K562 (cell line): ENCODE data around the gene MCC. TPM values are rescaled to one million over a fixed set of nuclear protein-coding genes. Genes with fewer than 3 reads are reported as not detected.

Experiments used
- ATAC-seq: fragments of 200-7000 bp; cut with Tn5 transposase; 3 replicates; pipeline ENCODE4 v1.9.1; 2020; ENCODE audit warnings: moderate library complexity
- BruUV-seq: library from RNA; stranded (reverse); fragments of 400-500 nt; replicated peaks from 2 replicates; lab custom pipeline; 2021; lab: Mats Ljungman, UMichigan
- CTCF ChIA-PET: fragments of 300-600 bp; formaldehyde crosslinking; extraction: SDS; loops from one replicate; lab custom pipeline; 2021; ENCODE audit warnings: low intra/inter-chr PET ratio; lab: Yijun Ruan, JAX
- POLR2A ChIA-PET: fragments of 300-600, 350-650 bp; sonication (Branson Sonifier 250); formaldehyde crosslinking; extraction: SDS; loops from one replicate; lab custom pipeline; 2021; ENCODE audit warnings: antibody characterized with exemption, inconsistent platforms; lab: Yijun Ruan, JAX
- DNase-seq, 4 experiments: peaks; one replicate each; pipeline versions ENCODE4 v3.0.0 to v3.0.0-alpha.2; 2011 to 2018; ENCODE audit warnings: low spot score in 3 of 4, mixed read lengths in 3 of 4; ENCODE audit errors: extremely low read depth in 1 of 4
- FAIRE-seq: peaks from 2 replicates; lab custom pipeline; 2011; peaks lifted over from hg19 to GRCh38; lab: Jason Lieb, UNC
- H2AFZ ChIP-seq: 2 replicates; pipeline ENCODE4 v1.6.0; 2011; ENCODE audit warnings: low read depth, low read length, control low read depth, inconsistent platforms
- H3K27ac ChIP-seq: fragments of 200-600 bp; 3 replicates; pipeline ENCODE4 v1.8.0; 2011; ENCODE audit warnings: low read depth, mild to moderate bottlenecking, control low read depth, inconsistent platforms, low read length, moderate library complexity, mixed read lengths; ENCODE audit errors: extremely low read depth
- H3K27me3 ChIP-seq, 2 experiments: fragments of 300-600 bp in 1 of 2; 2 replicates in 1 of 2; 3 replicates in 1 of 2; pipeline versions ENCODE4 v1.6.0 to v1.8.0; 2011; ENCODE audit warnings: inconsistent platforms in 2 of 2, low read length in 2 of 2, mild to moderate bottlenecking in 1 of 2, mixed read lengths in 1 of 2, moderate library complexity in 1 of 2; ENCODE audit not compliant: control insufficient read depth in 2 of 2, insufficient read depth in 2 of 2
- H3K36me3 ChIP-seq: fragments of 300-600 bp; 3 replicates; pipeline ENCODE4 v1.8.0; 2011; ENCODE audit warnings: mild to moderate bottlenecking, low read length, inconsistent platforms; ENCODE audit not compliant: control insufficient read depth, insufficient read depth
- H3K4me1 ChIP-seq, 2 experiments: fragments of 200-600 bp in 1 of 2; replicated peaks in 1 of 2; 2 replicates in 1 of 2; 3 replicates in 1 of 2; pipeline versions ENCODE4 v1.5.1 to v1.8.0; 2011; ENCODE audit warnings: inconsistent platforms in 2 of 2, low read length in 2 of 2, mild to moderate bottlenecking in 1 of 2, mixed read lengths in 1 of 2, moderate library complexity in 1 of 2; ENCODE audit not compliant: control insufficient read depth in 2 of 2, insufficient read depth in 2 of 2
- H3K4me2 ChIP-seq: 2 replicates; pipeline ENCODE4 v1.6.1; 2011; ENCODE audit warnings: low read length, control low read depth, inconsistent platforms, mixed read lengths; ENCODE audit not compliant: insufficient read depth
- H3K4me3 ChIP-seq: fragments of 200-600 bp; sonication (generic), shearing (Covaris generic); 2 replicates; pipeline ENCODE4 v1.5.1; 2016; ENCODE audit warnings: control low read depth, inconsistent platforms
- H3K79me2 ChIP-seq: fragments of 200-600 bp; 3 replicates; pipeline ENCODE4 v1.8.0; 2011; ENCODE audit warnings: low read length, inconsistent platforms; ENCODE audit not compliant: control insufficient read depth, insufficient read depth
- H3K9ac ChIP-seq, 2 experiments: 2 replicates each; pipeline versions ENCODE4 v1.6.0 to v1.6.1; 2011; ENCODE audit warnings: low read depth in 2 of 2, low read length in 2 of 2, control low read depth in 1 of 2, inconsistent platforms in 1 of 2, mild to moderate bottlenecking in 1 of 2, mixed read lengths in 1 of 2; ENCODE audit not compliant: insufficient read depth in 1 of 2
- H3K9me1 ChIP-seq: one replicate; pipeline ENCODE4 v1.6.0; 2011; ENCODE audit warnings: inconsistent platforms, mild to moderate bottlenecking, low read length, moderate library complexity; ENCODE audit not compliant: control insufficient read depth, insufficient read depth
- H3K9me3 ChIP-seq: replicated peaks from 2 replicates; pipeline ENCODE4 v1.5.1; 2011; ENCODE audit warnings: low read depth, low read length, inconsistent platforms; ENCODE audit not compliant: control insufficient read depth, insufficient read depth
- H4K20me1 ChIP-seq: replicated peaks from 2 replicates; pipeline ENCODE4 v1.6.1; 2011; ENCODE audit warnings: low read length, inconsistent platforms, mixed read lengths; ENCODE audit not compliant: control insufficient read depth, insufficient read depth
- ARID1B ChIP-seq: fragments of 450-650 bp; IDR thresholded peaks from 2 replicates; pipeline ENCODE4 v1.6.1; 2016; ENCODE audit warnings: antibody characterized with exemption, mild to moderate bottlenecking, inconsistent platforms
- CBFA2T2 ChIP-seq: fragments of 450-650 bp; conservative IDR thresholded peaks from 2 replicates; pipeline ENCODE4 v1.6.1; 2017; ENCODE audit warnings: mild to moderate bottlenecking
- GABPB2 ChIP-seq: fragments of 250-450 bp; sonication (Bioruptor Pico); conservative IDR thresholded peaks from 2 replicates; pipeline ENCODE4 v1.5.1; 2021; ENCODE audit warnings: mild to moderate bottlenecking
- HES1 ChIP-seq: fragments of 450-650 bp; IDR thresholded peaks from 2 replicates; pipeline ENCODE4 v1.6.1; 2016; ENCODE audit warnings: low read depth, mild to moderate bottlenecking, moderate library complexity
- KLF16 ChIP-seq: IDR thresholded peaks from 2 replicates; pipeline ENCODE4 v1.6.1; 2016; ENCODE audit warnings: antibody characterized with exemption
- NR2F6 ChIP-seq: fragments of 450-650 bp; formaldehyde crosslinking; IDR thresholded peaks from 2 replicates; pipeline ENCODE4 v1.4.0; 2020; ENCODE audit warnings: mild to moderate bottlenecking
- POU5F1 ChIP-seq: fragments of 150-350 bp; IDR thresholded peaks from 2 replicates; pipeline ENCODE4 v1.6.1; 2014; ENCODE audit warnings: borderline replicate concordance, low read length, low read depth, mild to moderate bottlenecking; ENCODE audit not compliant: partially characterized antibody
- TCFL5 ChIP-seq: fragments of 250-450 bp; sonication (Bioruptor Pico); conservative IDR thresholded peaks from 2 replicates; pipeline ENCODE4 v1.6.1; 2021; ENCODE audit warnings: mild to moderate bottlenecking, moderate library complexity, matching md5 sums
- TEAD4 ChIP-seq, 2 experiments: sonication (generic) in 1 of 2; formaldehyde crosslinking in 1 of 2; IDR thresholded peaks; 2 replicates each; pipeline versions ENCODE4 v1.6.1 to v1.8.0; 2012 to 2022; ENCODE audit warnings: borderline replicate concordance in 1 of 2, inconsistent platforms in 1 of 2, low read length in 1 of 2, mild to moderate bottlenecking in 1 of 2, missing genetic modification reagents in 1 of 2
- WGBS: fragments of 100-300 bp; shearing (Covaris generic); methylation state at CpG from one replicate; pipeline ENCODE4 v1.1.6; 2016; ENCODE audit warnings: low coverage, mixed read lengths; ENCODE audit not compliant: insufficient coverage; ENCODE audit errors: missing lambda C conversion rate; 5-methylcytosine and 5-hydroxymethylcytosine counted together
- in situ Hi-C: fragments of 300-500 bp; cut with MboI; formaldehyde crosslinking; loops from 4 replicates; pipeline ENCODE4 v1.15.0; 2018; ENCODE audit warnings: inconsistent platforms, mixed read lengths
- intact Hi-C: fragments of 100-400 bp; cut with micrococcal nuclease; formaldehyde crosslinking; loops from 2 replicates; pipeline ENCODE4 v1.14.2; 2022
- polyA plus RNA-seq, 8 experiments: library from polyadenylated mRNA; depleted of rRNA in 4 of 8; stranded (reverse) in 5 of 8; unstranded in 3 of 8; fragments of >200 nt; fragmentation: Nextera tagmentation in 2 of 8; fragmentation: Illumina TruSeq in 1 of 8; extraction: Ambion mirVana in 2 of 8; extraction: Trizol in 1 of 8; gene quantifications; 2 replicates each; pipeline versions ENCODE4 v1.2.1 to v1.2.3, GENCODE V29; 2011 to 2014; ENCODE audit warnings: inconsistent platforms in 1 of 8, missing spikeins in 1 of 8
- total RNA-seq, 7 experiments: library from RNA; depleted of rRNA in 6 of 7; stranded (reverse); fragments of >200 nt in 6 of 7; fragmentation: Illumina TruSeq in 2 of 7; extraction: Trizol in 2 of 7; gene quantifications; 2 replicates each; pipeline versions ENCODE4 v1.2.1 to v1.2.3, GENCODE V29; 2011 to 2021; ENCODE audit warnings: low replicate concordance in 1 of 7
- TF ChIP-seq, protein P1 (sequence below), 2 experiments: fragments of 150-350 bp in 1 of 2; IDR thresholded peaks; 2 replicates each; pipeline ENCODE4 v1.6.1; 2012 to 2016; ENCODE audit warnings: low read depth in 2 of 2, low read length in 2 of 2, mild to moderate bottlenecking in 1 of 2, moderate library complexity in 1 of 2
- TF ChIP-seq, protein P2 (sequence below): fragments of 450-650 bp; IDR thresholded peaks from 2 replicates; pipeline ENCODE4 v1.6.1; 2014; ENCODE audit warnings: low read depth, mild to moderate bottlenecking, moderate library complexity, borderline replicate concordance
- TF ChIP-seq, protein P3 (sequence below): fragments of 450-650 bp; IDR thresholded peaks from 2 replicates; pipeline ENCODE4 v1.6.1; 2016; ENCODE audit warnings: borderline replicate concordance
- TF ChIP-seq, protein P4 (sequence below): sonication (generic); formaldehyde crosslinking; IDR thresholded peaks from 2 replicates; pipeline ENCODE4 v1.5.0; 2020; ENCODE audit warnings: missing genetic modification reagents

MCC gene
- total and polyA plus RNA-seq, 9 of the 15 experiments (the other 6 are each of a cell fraction or from before 2014, with no cell fraction given) = 0.04 to 0.24 (median 0.06) TPM; not detected in 1

DNA sequence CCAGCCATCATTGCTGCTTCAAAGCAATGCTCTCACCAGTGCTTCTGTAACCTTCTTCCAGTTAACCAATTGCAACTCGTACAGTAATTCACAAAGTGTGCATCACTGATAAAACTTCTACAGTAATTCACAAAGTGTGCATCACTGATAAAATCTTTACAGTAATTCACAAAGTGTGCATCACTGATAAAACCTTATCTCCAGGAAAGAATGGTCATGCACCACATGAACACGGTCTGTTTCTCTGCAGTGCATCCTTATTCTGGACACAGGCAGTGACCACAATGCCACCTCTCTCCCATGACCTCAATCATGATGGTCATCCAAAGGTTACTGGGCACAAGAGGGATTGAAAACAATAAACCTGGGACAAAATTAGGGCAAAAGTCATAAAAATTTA lies 207.1 kb downstream of the MCC start:
- no peaks in the 10 kb centered on the region for H3K9me1 ChIP-seq
- 0 out of 2 replicates have a peak, but pooled peaks cover 4% of the 10 kb centered on the region for H4K20me1 ChIP-seq
- H3K4me2 ChIP-seq = no peak overlapping the region
- ATAC-seq (no peak), DNase-seq (no peak), FAIRE-seq (no peak)
- H2AFZ ChIP-seq = no peak overlapping the region
- CTCF ChIA-PET = no interaction called here
- BruUV-seq = no TSS peak
- intact Hi-C loops = no loop called here
- no peaks in the 10 kb centered on the region for H3K36me3 ChIP-seq
- no peak overlapping the region for H3K9ac ChIP-seq
- in situ Hi-C loops = no loop called here
- peaks cover 0 to 5% of the 10 kb centered on the region in 2 experiments; a peak in 1 of 5 replicates for H3K27me3 ChIP-seq
- H3K4me3 ChIP-seq = no peak overlapping the region
- H3K9me3 ChIP-seq = no peaks in the 10 kb centered on the region
- H3K4me1 ChIP-seq = no peaks in the 10 kb centered on the region; a peak in 1 of 5 replicates
- POLR2A ChIA-PET = interaction anchor here (0.6 kb wide), 1 partner anchor 81 kb away, joined by 3 read pairs; no protein-coding TSS in a partner anchor
- no peak overlapping the region for H3K27ac ChIP-seq
- no peaks in the 10 kb centered on the region for H3K79me2 ChIP-seq
- WGBS = 0% methylated on average over 2 of the region's 2 CpGs
- TF ChIP-seq, protein P1, sequence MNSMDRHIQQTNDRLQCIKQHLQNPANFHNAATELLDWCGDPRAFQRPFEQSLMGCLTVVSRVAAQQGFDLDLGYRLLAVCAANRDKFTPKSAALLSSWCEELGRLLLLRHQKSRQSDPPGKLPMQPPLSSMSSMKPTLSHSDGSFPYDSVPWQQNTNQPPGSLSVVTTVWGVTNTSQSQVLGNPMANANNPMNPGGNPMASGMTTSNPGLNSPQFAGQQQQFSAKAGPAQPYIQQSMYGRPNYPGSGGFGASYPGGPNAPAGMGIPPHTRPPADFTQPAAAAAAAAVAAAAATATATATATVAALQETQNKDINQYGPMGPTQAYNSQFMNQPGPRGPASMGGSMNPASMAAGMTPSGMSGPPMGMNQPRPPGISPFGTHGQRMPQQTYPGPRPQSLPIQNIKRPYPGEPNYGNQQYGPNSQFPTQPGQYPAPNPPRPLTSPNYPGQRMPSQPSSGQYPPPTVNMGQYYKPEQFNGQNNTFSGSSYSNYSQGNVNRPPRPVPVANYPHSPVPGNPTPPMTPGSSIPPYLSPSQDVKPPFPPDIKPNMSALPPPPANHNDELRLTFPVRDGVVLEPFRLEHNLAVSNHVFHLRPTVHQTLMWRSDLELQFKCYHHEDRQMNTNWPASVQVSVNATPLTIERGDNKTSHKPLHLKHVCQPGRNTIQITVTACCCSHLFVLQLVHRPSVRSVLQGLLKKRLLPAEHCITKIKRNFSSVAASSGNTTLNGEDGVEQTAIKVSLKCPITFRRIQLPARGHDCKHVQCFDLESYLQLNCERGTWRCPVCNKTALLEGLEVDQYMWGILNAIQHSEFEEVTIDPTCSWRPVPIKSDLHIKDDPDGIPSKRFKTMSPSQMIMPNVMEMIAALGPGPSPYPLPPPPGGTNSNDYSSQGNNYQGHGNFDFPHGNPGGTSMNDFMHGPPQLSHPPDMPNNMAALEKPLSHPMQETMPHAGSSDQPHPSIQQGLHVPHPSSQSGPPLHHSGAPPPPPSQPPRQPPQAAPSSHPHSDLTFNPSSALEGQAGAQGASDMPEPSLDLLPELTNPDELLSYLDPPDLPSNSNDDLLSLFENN (IDR thresholded peaks at IDR 0.05; ENCODE audit: low read depth in 2 of 2, low read length in 2 of 2) = no peak
- no peak for TF ChIP-seq POU5F1
- TF ChIP-seq KLF16 = 0 out of 2 replicates have a peak, but pooled peaks have one; percentile 11
- TF ChIP-seq GABPB2 (CRISPR knock-in tag) = no peak
- TF ChIP-seq, protein P2, sequence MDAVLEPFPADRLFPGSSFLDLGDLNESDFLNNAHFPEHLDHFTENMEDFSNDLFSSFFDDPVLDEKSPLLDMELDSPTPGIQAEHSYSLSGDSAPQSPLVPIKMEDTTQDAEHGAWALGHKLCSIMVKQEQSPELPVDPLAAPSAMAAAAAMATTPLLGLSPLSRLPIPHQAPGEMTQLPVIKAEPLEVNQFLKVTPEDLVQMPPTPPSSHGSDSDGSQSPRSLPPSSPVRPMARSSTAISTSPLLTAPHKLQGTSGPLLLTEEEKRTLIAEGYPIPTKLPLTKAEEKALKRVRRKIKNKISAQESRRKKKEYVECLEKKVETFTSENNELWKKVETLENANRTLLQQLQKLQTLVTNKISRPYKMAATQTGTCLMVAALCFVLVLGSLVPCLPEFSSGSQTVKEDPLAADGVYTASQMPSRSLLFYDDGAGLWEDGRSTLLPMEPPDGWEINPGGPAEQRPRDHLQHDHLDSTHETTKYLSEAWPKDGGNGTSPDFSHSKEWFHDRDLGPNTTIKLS = no peak
- peak; percentile 22; the same call in 1 of the 2 replicates for TF ChIP-seq ARID1B
- peak; percentile 43; the same call in 1 of the 2 replicates for TF ChIP-seq CBFA2T2
- TF ChIP-seq, protein P3, sequence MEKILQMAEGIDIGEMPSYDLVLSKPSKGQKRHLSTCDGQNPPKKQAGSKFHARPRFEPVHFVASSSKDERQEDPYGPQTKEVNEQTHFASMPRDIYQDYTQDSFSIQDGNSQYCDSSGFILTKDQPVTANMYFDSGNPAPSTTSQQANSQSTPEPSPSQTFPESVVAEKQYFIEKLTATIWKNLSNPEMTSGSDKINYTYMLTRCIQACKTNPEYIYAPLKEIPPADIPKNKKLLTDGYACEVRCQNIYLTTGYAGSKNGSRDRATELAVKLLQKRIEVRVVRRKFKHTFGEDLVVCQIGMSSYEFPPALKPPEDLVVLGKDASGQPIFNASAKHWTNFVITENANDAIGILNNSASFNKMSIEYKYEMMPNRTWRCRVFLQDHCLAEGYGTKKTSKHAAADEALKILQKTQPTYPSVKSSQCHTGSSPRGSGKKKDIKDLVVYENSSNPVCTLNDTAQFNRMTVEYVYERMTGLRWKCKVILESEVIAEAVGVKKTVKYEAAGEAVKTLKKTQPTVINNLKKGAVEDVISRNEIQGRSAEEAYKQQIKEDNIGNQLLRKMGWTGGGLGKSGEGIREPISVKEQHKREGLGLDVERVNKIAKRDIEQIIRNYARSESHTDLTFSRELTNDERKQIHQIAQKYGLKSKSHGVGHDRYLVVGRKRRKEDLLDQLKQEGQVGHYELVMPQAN = no peak
- TF ChIP-seq, protein P4, sequence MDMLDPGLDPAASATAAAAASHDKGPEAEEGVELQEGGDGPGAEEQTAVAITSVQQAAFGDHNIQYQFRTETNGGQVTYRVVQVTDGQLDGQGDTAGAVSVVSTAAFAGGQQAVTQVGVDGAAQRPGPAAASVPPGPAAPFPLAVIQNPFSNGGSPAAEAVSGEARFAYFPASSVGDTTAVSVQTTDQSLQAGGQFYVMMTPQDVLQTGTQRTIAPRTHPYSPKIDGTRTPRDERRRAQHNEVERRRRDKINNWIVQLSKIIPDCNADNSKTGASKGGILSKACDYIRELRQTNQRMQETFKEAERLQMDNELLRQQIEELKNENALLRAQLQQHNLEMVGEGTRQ = no peak
- TF ChIP-seq TCFL5 (CRISPR knock-in tag) = no peak
- peak; percentile 42; the same call in 1 of the 2 replicates for TF ChIP-seq HES1
- no peak for TF ChIP-seq NR2F6 (CRISPR knock-in tag)
- TF ChIP-seq TEAD4 (IDR thresholded peaks at IDR 0.05; ENCODE audit: low read length) = peak; percentile 73; the same call in 1 of the 2 replicates
- TF ChIP-seq TEAD4 (CRISPR knock-in tag; IDR thresholded peaks at IDR 0.05; ENCODE audit: borderline replicate concordance) = no peak
